ENCODE measurements around the gene ZNF569. TPM values are rescaled to one million over a fixed set of nuclear protein-coding genes. Genes with fewer than 3 reads are reported as not detected.

ZNF569 gene
- total and polyA plus RNA-seq, 10 of the 15 experiments (the other 5 are each of a cell fraction or from before 2014, with no cell fraction given) = 0.82 to 4.3 (median 2.3) TPM

DNA sequence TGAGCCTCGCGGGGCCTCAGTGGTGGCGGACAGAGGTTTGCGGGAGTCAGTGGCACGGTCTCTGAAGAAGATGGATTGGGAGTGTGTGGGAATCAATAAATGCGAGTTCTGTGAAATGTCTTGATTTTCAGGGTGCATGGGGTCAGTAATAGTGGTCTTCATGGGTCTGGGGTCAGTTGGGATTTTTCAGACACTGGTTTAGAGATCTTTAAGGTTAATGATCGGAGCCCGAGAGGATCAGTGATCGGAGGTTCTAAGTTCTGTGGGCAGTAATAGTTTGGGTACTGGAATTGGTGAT lies 39.9 kb upstream of the ZNF569 start (continued):
- TF ChIP-seq IRF4 (IDR thresholded peaks at IDR 0.05; ENCODE audit: low read depth, low read length) (no peak), CEBPB (IDR thresholded peaks at IDR 0.05; ENCODE audit: borderline replicate concordance in 1 of 2, low read depth in 2 of 2, low read length in 2 of 2) (no peak), EZH2 (IDR thresholded peaks at IDR 0.05; ENCODE audit: borderline replicate concordance, control insufficient read depth, low read depth, low read length) (no peak)
- TF ChIP-seq, protein P1, sequence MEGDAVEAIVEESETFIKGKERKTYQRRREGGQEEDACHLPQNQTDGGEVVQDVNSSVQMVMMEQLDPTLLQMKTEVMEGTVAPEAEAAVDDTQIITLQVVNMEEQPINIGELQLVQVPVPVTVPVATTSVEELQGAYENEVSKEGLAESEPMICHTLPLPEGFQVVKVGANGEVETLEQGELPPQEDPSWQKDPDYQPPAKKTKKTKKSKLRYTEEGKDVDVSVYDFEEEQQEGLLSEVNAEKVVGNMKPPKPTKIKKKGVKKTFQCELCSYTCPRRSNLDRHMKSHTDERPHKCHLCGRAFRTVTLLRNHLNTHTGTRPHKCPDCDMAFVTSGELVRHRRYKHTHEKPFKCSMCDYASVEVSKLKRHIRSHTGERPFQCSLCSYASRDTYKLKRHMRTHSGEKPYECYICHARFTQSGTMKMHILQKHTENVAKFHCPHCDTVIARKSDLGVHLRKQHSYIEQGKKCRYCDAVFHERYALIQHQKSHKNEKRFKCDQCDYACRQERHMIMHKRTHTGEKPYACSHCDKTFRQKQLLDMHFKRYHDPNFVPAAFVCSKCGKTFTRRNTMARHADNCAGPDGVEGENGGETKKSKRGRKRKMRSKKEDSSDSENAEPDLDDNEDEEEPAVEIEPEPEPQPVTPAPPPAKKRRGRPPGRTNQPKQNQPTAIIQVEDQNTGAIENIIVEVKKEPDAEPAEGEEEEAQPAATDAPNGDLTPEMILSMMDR (IDR thresholded peaks at IDR 0.05 in 2 of 3, conservative IDR thresholded peaks at IDR 0.05 in 1 of 3; ENCODE audit: control insufficient read depth in 2 of 3, extremely low read depth in 1 of 3, insufficient read depth in 1 of 3, low read depth in 3 of 3, low read length in 3 of 3) = no peak

DNA sequence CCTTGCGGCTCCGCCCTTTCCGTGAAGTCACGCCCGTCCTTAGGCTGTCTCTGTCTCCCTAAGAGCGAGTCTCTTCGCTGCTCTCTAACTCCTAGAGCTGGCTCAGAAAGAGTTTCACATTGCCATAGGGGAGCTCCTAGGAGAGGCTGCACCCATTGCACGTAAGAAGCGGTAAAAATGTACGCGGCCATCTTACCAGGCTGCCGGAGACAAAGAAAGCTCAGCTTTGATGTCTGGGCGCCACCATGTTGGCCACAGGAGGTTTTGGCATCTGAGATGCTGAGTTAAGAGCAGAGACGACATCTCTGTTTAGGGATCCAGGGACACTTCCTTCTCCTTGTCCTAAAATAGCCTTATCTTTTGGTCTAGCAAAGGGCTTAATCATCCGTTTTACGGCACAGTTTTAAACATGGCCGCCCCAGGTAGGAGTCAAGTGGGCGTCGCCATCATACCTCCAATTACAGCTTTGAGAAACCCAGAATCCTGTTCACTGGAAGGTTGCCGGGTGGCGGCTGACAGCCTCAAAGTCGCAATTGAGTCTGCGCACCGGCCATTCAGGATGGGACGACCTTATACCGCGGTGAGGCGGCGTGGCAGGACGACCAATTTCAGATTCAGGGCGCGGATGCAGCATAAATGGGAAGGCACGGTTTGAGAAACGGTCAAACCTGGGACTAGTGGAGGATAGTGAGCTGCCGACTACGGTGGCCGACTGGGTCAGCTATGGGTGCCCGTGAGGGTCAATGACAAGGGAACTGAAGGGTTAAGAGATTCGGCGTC lies 39.3 kb upstream of the ZNF569 start, which contains the start of gene ZNF793:
ZNF793 (plus strand) TSS at position 553 of the 780 bp plus-strand sequence. CDS start 16,501 bp downstream, outside the sequence.
- intact Hi-C loops (cut with micrococcal nuclease; ENCODE audit: unreplicated experiment) = no loop called here
- BruUV-seq (replicated peaks) = no TSS peak
- peak within 1 kb of the TSS; percentile 74 for H3K27ac ChIP-seq (ENCODE audit: control insufficient read depth, insufficient read depth)
- H3K9ac ChIP-seq (ENCODE audit: control insufficient read depth, insufficient read depth, low read length) = peak within 1 kb of the TSS; percentile 73
- peak within 1 kb of the TSS; percentile 92 for H2AFZ ChIP-seq (ENCODE audit: control insufficient read depth, low read depth, low read length)
- under 1% methylated on average over 40 of the region's 40 CpGs for WGBS (ENCODE audit: insufficient coverage, insufficient replicate concordance, low lambda C conversion rate, missing lambda C conversion rate)
- no peak for ATAC-seq
- H3K36me3 ChIP-seq (ENCODE audit: control insufficient read depth in 2 of 2, insufficient read depth in 2 of 2, low read length in 1 of 2) = no peaks in the 10 kb centered on the region
- H3K79me2 ChIP-seq (ENCODE audit: control insufficient read depth, insufficient read depth, low read length) = no peaks in the 10 kb centered on the region
- no peaks in the 10 kb centered on the region for H4K20me1 ChIP-seq (ENCODE audit: control insufficient read depth, insufficient read depth)
- in situ Hi-C loops (cut with MboI) = no loop called here
- peak within 1 kb of the TSS; percentile 71 for H3K4me3 ChIP-seq
- ChIA-PET RAD21 (ENCODE audit: unreplicated experiment) (no interaction called here), POLR2A (no interaction called here), SMC1A (ENCODE audit: uncharacterized antibody, unreplicated experiment) (no interaction called here), CTCF (no interaction called here)
- peak within 1 kb of the TSS; percentile 81 for H3K4me2 ChIP-seq (ENCODE audit: control insufficient read depth, insufficient read depth)
- DNase-seq (ENCODE audit: low read depth, low spot score) = no peak
- no peak for FAIRE-seq
- no peaks in the 10 kb centered on the region for H3K27me3 ChIP-seq (replicated peaks in 1 of 2; ENCODE audit: control insufficient read depth in 2 of 2, insufficient read depth in 2 of 2, low read length in 1 of 2)
- no peaks in the 10 kb centered on the region for H3K4me1 ChIP-seq (ENCODE audit: control insufficient read depth, insufficient read depth, low read length)
- H3K9me3 ChIP-seq (replicated peaks; ENCODE audit: control insufficient read depth, insufficient read depth, low read length) = peaks cover 13% of the 10 kb centered on the region
- TF ChIP-seq POLR2A (IDR thresholded peaks at IDR 0.05; ENCODE audit: low read depth, low read length) (peak; percentile 63), HDAC2 (IDR thresholded peaks at IDR 0.05) (no peak), TBL1XR1 (IDR thresholded peaks at IDR 0.05; ENCODE audit: low read depth, low read length) (no peak), ASH2L (IDR thresholded peaks at IDR 0.05; ENCODE audit: borderline replicate concordance, low read depth) (no peak), FOXM1 (IDR thresholded peaks at IDR 0.05; ENCODE audit: low read depth, low read length) (no peak), POLR2AphosphoS5 (IDR thresholded peaks at IDR 0.05; ENCODE audit: low read length) (0 out of 2 replicates have a peak, but pooled peaks have one; percentile 27), ZSCAN29 (IDR thresholded peaks at IDR 0.05) (no peak), NR2F1 (conservative IDR thresholded peaks at IDR 0.05) (no peak), MXI1 (IDR thresholded peaks at IDR 0.05; ENCODE audit: low read depth, low read length) (no peak), CBFB (IDR thresholded peaks at IDR 0.05; ENCODE audit: low read depth) (0 out of 2 replicates have a peak, but pooled peaks have one; percentile 21)
- TF ChIP-seq, protein P2, sequence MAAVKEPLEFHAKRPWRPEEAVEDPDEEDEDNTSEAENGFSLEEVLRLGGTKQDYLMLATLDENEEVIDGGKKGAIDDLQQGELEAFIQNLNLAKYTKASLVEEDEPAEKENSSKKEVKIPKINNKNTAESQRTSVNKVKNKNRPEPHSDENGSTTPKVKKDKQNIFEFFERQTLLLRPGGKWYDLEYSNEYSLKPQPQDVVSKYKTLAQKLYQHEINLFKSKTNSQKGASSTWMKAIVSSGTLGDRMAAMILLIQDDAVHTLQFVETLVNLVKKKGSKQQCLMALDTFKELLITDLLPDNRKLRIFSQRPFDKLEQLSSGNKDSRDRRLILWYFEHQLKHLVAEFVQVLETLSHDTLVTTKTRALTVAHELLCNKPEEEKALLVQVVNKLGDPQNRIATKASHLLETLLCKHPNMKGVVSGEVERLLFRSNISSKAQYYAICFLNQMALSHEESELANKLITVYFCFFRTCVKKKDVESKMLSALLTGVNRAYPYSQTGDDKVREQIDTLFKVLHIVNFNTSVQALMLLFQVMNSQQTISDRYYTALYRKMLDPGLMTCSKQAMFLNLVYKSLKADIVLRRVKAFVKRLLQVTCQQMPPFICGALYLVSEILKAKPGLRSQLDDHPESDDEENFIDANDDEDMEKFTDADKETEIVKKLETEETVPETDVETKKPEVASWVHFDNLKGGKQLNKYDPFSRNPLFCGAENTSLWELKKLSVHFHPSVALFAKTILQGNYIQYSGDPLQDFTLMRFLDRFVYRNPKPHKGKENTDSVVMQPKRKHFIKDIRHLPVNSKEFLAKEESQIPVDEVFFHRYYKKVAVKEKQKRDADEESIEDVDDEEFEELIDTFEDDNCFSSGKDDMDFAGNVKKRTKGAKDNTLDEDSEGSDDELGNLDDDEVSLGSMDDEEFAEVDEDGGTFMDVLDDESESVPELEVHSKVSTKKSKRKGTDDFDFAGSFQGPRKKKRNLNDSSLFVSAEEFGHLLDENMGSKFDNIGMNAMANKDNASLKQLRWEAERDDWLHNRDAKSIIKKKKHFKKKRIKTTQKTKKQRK (IDR thresholded peaks at IDR 0.05; ENCODE audit: low read depth, low read length) = no peak
- TF ChIP-seq, protein P3, sequence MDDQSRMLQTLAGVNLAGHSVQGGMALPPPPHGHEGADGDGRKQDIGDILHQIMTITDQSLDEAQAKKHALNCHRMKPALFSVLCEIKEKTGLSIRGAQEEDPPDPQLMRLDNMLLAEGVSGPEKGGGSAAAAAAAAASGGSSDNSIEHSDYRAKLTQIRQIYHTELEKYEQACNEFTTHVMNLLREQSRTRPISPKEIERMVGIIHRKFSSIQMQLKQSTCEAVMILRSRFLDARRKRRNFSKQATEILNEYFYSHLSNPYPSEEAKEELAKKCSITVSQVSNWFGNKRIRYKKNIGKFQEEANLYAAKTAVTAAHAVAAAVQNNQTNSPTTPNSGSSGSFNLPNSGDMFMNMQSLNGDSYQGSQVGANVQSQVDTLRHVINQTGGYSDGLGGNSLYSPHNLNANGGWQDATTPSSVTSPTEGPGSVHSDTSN (IDR thresholded peaks at IDR 0.05; ENCODE audit: insufficient replicate concordance, low read depth, low read length) = no peak
